Bone marrow (tissue), 2 donors: ENCODE measurements around the gene MAP2K3.

Source experiments
- DNase-seq, 2 donors: peaks; one replicate each; lab custom pipeline; 2025; lab: John Stamatoyannopoulos, UW

The MAP2K3 gene

GRCh38 chr17:21252796-21253645 lies 31.5 kb upstream of the MAP2K3 start, which contains the start of gene NATD1:
Gene NATD1, minus strand, starts transcription at chr17:21253410. Its CDS starts 146 bp downstream, at chr17:21253264.
- DNase-seq: peak; percentile 34 to 63

- DNase-seq: no peak
These were observed 30.7 kb upstream of the MAP2K3 start for GRCh38 chr17:21253646-21254441.

GRCh38 chr17:21258593-21258992 lies 25.9 kb upstream of the MAP2K3 start:
- no peak for DNase-seq

GRCh38 chr17:21262259-21262993 lies 22.1 kb upstream of the MAP2K3 start:
- no peak for DNase-seq

- DNase-seq: no peak
These were observed 21.1 kb upstream of the MAP2K3 start for GRCh38 chr17:21263376-21263775.

- no peak for DNase-seq
These were observed 15.8 kb upstream of the MAP2K3 start for GRCh38 chr17:21268596-21269188.

- no peak for DNase-seq
These were observed 15.1 kb upstream of the MAP2K3 start for GRCh38 chr17:21269394-21269793.

- no peak for DNase-seq
These were observed 12.9 kb upstream of the MAP2K3 start for GRCh38 chr17:21271454-21272183.

GRCh38 chr17:21272250-21272649 lies 12.3 kb upstream of the MAP2K3 start:
- DNase-seq: no peak

GRCh38 chr17:21272881-21273792 lies 11.4 kb upstream of the MAP2K3 start:
- DNase-seq: no peak

GRCh38 chr17:21275047-21275578 lies 9.4 kb upstream of the MAP2K3 start:
- no peak for DNase-seq

GRCh38 chr17:21275579-21276263 lies 8.8 kb upstream of the MAP2K3 start:
- peak; percentile 61 to 84 for DNase-seq

- no peak for DNase-seq
These were observed 8.3 kb upstream of the MAP2K3 start for GRCh38 chr17:21276264-21276588.

- DNase-seq: no peak
These were observed 7.2 kb upstream of the MAP2K3 start for GRCh38 chr17:21277332-21277731.

GRCh38 chr17:21278450-21279197 lies 5.9 kb upstream of the MAP2K3 start:
- DNase-seq: no peak

- DNase-seq: no peak
These were observed 5.3 kb upstream of the MAP2K3 start for GRCh38 chr17:21279198-21279535.

GRCh38 chr17:21279582-21279981 lies 4.9 kb upstream of the MAP2K3 start:
- DNase-seq: no peak

GRCh38 chr17:21280081-21280518 lies 4.4 kb upstream of the MAP2K3 start:
- peak; percentile 56 to 70 for DNase-seq

- DNase-seq: no peak
These were observed 2.3 kb upstream of the MAP2K3 start for GRCh38 chr17:21282231-21282630.
